Progenitor cell of endocrine pancreas (in vitro differentiated cells): Measurements from ENCODE around the gene ZP2. TPM values are rescaled to one million over a fixed set of nuclear protein-coding genes. Genes with fewer than 3 reads are reported as not detected.

Experiments used
- DNase-seq: peaks from one replicate; pipeline ENCODE4 v3.0.0; 2021; ENCODE audit warnings: low spot score; ENCODE audit not compliant: unreplicated experiment
- H3K27ac Mint-ChIP-seq: 2 replicates; pipeline ENCODE4 v1.8.0; 2021; ENCODE audit warnings: mild to moderate bottlenecking, moderate library complexity, mixed read lengths
- H3K27me3 Mint-ChIP-seq: 2 replicates; pipeline ENCODE4 v1.8.0; 2021; ENCODE audit warnings: mixed read lengths
- H3K36me3 Mint-ChIP-seq: 2 replicates; pipeline ENCODE4 v1.8.0; 2022; ENCODE audit warnings: mixed read lengths; ENCODE audit not compliant: insufficient read depth
- H3K4me1 Mint-ChIP-seq: 2 replicates; pipeline ENCODE4 v1.8.0; 2021; ENCODE audit warnings: low read depth, mixed read lengths
- H3K4me3 Mint-ChIP-seq: 2 replicates; pipeline ENCODE4 v1.8.0; 2021; ENCODE audit warnings: low read depth, mild to moderate bottlenecking, moderate library complexity, mixed read lengths
- H3K9me3 Mint-ChIP-seq: 2 replicates; pipeline ENCODE4 v1.8.0; 2021; ENCODE audit warnings: low read depth, mixed read lengths
- CTCF ChIP-seq: fragments of 200-600 bp; sonication (generic); IDR thresholded peaks from one replicate; pipeline ENCODE4 v1.5.0; 2021; ENCODE audit warnings: antibody characterized with exemption, mild to moderate bottlenecking; ENCODE audit not compliant: unreplicated experiment
- total RNA-seq: library from RNA; stranded (reverse); gene quantifications from 2 replicates; pipeline ENCODE4 v1.2.1, GENCODE V29; 2021

ZP2 gene
- total RNA-seq, 1 donor from 2014 or later: not detected

- TF ChIP-seq CTCF: no peak
- peaks cover 9% of the 10 kb centered on the region for H3K9me3 Mint-ChIP-seq
- DNase-seq: no peak
- no peaks in the 10 kb centered on the region for H3K4me1 Mint-ChIP-seq
- no peak overlapping the region for H3K27ac Mint-ChIP-seq
- peaks cover 15% of the 10 kb centered on the region for H3K36me3 Mint-ChIP-seq
- H3K27me3 Mint-ChIP-seq: no peaks in the 10 kb centered on the region
- H3K4me3 Mint-ChIP-seq: no peak overlapping the region
Measured at GRCh38 chr16:21185659-21186325, 25.6 kb downstream of the ZP2 start.

GRCh38 chr16:21184834-21185233, 26.5 kb downstream of the ZP2 start:
- TF ChIP-seq CTCF: no peak
- Mint-ChIP-seq H3K9me3 (peaks cover 9% of the 10 kb centered on the region), H3K4me3 (no peak overlapping the region), H3K27me3 (no peaks in the 10 kb centered on the region), H3K4me1 (no peaks in the 10 kb centered on the region), H3K36me3 (peaks cover 19% of the 10 kb centered on the region), H3K27ac (no peak overlapping the region)
- DNase-seq: no peak

GRCh38 chr16:21183995-21184394, 27.4 kb downstream of the ZP2 start:
- no peak for DNase-seq
- no peak for TF ChIP-seq CTCF
- Mint-ChIP-seq H3K4me3 (no peak overlapping the region), H3K27ac (no peak overlapping the region), H3K36me3 (peaks cover 23% of the 10 kb centered on the region), H3K27me3 (no peaks in the 10 kb centered on the region), H3K4me1 (no peaks in the 10 kb centered on the region), H3K9me3 (peaks cover 9% of the 10 kb centered on the region)

GRCh38 chr16:21179983-21180365, 31.4 kb downstream of the ZP2 start:
- Mint-ChIP-seq H3K4me1 (peaks cover under 1% of the 10 kb centered on the region), H3K27ac (no peak overlapping the region), H3K36me3 (peaks cover 29% of the 10 kb centered on the region), H3K9me3 (peaks cover 9% of the 10 kb centered on the region), H3K4me3 (no peak overlapping the region), H3K27me3 (no peaks in the 10 kb centered on the region)
- no peak for TF ChIP-seq CTCF
- no peak for DNase-seq

GRCh38 chr16:21179126-21179982, 32.0 kb downstream of the ZP2 start:
- Mint-ChIP-seq H3K4me1 (peaks cover 6% of the 10 kb centered on the region), H3K27me3 (no peaks in the 10 kb centered on the region), H3K27ac (no peak overlapping the region), H3K9me3 (peaks cover 9% of the 10 kb centered on the region), H3K36me3 (peaks cover 29% of the 10 kb centered on the region), H3K4me3 (no peak overlapping the region)
- TF ChIP-seq CTCF: no peak
- DNase-seq: no peak
